ENCODE results near the gene BMPR2.
A peak's percentile ranks its signal among the peaks of the same experiment; 100 is the strongest.
"Not testable (repeated sequence)": the region's sequence is repeated elsewhere in the genome, so short reads cannot be mapped to it uniquely, and the experiment has no call there.

The BMPR2 gene

DNA sequence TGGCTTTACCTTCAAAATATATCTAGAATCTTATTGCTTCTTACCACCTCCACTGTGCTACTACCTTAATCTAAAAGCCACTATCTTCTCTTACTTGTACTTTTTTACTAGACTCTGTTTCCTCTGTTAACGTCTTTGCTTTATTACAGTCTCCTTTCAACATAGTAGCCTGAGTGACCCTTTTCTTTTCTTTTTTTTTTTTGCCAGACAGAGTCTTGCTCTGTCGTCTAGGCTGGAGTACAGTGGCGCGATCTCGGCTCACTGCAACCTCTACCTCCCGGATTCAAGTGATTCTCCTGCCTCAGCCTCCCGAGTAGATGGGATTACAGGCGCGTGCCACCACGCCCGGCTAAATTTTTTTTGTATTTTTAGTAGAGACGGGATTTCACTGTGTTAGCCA lies 10.4 kb downstream of the BMPR2 start:
- DNase-seq, result not testable (repeated sequence)

DNA sequence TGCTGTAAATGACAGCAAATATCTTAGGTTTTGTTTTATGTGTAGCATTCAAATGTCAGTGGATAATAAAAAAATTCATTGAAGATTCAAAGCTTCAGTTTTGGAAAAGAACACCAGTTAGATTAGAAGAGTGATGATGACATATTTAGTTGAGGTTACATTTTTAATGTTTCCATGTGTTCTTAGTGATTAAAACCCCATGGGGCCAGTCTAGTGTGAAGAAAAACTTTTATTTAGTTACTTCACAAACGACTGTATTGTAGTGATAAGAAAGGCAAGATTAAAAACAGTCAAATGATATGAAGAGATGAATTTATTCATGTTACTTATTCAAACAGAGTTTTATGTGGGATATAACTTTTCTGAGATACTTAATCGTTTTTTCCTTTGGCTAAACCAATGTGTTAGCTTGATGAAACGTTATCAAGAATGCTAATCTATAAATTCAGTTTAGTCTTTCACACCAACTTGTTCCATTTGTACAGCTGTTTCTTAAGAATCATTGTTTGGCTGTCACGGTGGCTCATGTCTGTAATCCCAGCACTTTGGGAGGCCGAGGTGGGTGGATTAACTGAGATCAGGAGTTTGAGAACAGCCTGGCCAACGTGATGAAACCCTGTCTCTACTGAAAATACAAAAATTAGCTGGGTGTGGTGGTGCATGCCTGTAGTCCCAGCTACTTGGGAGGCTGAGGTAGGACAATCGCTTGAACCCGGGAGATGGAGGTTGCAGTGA lies 11.6 kb downstream of the BMPR2 start:
- DNase-seq, result no peak

DNA sequence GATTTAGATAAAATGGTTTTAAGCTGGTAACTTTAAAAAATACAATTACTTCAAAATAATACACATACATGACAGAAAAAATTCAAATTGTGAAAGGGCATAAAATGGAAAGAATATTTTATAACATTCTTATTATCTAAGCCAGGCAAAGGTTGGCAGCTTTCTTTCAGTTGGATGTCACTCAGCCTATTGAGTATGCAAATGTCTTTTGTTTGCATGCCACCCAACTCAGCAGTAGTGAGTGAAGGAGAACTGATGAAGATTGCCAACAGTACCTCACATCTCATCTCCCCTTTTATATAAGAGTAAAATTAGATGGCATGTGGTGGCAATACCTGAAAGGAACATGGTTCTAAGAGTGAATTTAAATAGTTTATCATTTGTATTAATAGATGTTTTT lies 24.8 kb downstream of the BMPR2 start:
- no peak for DNase-seq

DNA sequence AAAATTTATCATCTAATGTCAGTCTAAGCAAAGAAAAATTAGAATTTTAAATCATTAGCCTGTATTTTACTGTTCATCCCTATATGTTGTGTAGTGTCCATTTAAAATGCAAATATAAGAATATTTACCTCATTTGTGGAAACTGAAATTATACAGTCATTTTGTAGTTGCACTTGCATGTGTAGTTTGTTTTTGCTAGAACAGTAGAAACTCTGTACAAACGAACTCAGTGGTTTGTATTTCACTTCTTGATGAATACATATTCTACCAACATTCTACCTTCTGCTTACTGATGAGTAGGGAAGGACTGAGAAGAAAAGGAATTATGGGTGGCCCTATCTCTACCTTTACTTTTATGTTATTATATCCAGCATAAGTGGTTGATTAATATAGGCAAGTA lies 29.7 kb downstream of the BMPR2 start:
- no peak for DNase-seq

DNA sequence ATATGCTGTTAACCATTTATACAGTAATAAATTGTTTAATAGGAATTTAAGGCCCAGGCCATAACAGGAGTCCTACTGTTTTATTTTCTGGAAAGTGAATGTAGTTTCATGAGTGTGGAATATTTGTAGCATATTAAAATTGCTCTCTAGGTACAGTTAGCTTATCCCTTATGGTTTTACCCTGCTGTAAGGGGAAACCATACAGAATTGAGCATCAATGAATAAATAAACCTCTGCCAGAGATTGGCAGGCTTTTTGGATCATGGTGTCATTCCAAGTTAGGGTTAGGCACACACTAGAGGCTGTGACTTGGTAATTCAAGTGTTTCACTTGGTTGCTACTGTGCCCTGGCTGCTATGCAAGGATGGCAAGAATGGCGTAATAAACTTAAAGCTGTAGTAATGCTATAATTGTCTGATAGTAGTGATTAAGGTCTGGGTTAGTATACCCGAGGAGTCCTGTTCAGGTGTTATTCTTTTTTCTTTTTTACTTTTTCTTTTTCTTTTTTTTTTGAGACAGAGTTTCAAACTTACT lies 30.4 kb downstream of the BMPR2 start:
- DNase-seq, result no peak

DNA sequence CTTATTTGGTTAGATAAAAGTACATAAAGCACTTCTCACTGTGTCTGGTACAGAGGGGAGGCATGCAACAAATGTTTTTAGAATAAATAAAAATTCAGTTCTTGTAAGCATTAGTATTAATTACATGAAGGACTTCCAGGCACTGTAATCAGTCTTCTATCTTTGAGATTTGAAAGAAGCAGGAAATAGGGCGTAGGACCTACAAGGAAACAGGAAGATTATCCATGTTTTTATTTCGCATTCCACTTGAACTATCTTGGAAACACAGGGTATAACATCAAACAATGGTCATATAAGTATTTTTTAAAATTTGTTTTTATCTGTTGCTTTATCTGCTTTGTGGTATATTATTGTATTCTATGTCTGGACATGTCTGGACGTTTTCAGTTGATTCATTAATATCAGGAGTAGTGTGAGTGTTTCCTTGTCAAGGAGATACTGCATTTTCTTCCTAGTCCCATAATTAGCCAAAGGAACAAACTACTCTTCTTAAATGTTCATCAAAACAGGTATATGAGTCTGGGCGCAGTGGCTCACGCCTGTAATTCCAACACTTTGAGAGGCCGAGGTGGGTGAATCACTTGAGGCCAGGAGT lies 32.5 kb downstream of the BMPR2 start:
- DNase-seq, result no peak

DNA sequence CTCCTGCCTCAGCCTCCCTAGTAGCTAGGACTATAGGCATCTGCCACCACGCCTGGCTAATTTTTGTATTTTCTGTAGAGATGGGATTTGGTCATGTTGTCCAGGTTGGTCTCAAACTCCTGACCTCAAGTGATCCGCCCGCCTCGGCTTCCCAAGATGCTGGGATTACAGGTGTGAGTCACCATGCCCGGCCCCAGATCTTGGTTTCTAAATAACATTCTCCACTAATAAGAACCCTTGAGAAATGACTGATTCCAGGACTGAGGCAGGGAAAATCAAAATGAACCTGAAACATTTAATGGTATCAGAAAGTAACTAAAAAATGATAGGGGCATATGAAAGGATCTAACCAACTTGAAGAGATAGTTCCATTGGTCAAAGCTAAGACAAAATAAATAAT lies 34.0 kb downstream of the BMPR2 start:
- no peak for DNase-seq

DNA sequence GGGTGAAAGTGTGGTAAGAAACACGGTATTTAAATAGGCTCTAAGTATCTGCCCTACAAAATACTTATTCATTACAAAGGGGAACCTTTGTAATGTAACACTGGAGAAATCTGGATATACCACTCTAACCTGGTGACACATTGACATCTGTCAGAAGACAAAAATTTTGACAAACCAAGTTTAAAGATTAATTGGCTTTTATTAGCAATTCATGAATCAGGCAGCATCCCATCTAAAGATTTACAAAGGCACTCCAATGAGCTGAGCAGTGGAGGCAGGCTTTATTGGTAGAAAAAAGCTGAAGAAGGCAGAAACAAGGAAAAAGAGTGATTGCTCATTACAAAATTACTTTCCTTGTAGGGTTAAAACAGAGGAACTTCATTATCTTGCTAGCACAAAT lies 35.0 kb downstream of the BMPR2 start:
- no peak for DNase-seq

DNA sequence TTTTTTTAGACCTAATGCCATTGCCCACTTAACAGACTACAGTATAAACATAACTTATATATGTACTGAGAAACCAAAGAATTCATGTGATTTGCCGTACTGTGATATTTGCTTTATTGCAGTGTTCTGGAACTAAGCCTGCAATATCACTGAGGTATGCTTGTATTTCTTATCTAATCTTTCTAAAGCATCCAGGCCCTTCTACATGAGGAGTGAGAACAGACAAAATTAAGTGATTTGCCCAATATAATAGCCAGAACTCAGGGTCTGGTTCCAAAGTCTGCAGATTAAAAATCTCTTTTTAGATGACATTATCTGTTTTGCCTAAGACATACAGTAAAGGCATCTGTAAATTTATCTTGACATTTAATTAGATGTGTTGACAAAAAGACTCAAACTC lies 41.9 kb downstream of the BMPR2 start:
- no peak for DNase-seq

DNA sequence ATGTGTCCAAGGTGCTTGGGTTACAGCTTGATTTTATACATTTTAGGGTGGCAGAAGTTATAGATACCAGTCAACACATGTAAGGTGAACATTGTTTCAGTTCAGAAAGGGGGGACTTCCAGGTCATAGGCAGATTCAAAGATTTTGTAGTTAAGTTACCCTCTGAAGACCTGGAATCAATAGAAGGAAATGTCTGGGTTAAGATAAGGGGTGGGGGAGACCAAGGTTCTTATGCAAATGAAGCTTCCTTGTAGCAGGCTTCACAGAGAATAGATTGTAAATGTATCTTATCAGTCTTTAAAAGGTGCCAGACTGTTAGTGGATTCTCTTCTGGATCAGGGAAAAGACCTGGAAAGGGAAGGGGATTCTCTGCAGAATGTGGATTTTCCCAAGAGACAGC lies 42.4 kb downstream of the BMPR2 start:
- DNase-seq, result no peak

DNA sequence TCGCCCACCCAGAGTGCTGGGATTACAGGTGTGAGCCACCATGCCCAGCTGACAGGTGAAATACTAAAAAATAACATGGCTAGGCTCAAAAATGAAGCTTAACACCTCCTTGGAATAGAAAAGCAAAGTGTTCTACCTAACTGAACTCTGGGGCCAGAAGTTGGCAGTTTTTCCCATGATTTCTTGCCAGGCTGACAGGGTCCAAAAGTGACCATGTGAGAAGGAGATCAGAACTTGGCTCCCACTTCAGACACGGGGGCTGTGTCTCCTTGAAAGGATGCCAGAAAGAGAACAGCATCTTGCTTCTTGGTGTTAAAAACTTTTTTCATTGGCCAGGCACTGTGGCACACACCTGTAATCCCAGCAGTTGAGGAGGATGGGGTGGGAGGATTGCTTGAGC lies 47.0 kb downstream of the BMPR2 start:
- DNase-seq, result no peak

DNA sequence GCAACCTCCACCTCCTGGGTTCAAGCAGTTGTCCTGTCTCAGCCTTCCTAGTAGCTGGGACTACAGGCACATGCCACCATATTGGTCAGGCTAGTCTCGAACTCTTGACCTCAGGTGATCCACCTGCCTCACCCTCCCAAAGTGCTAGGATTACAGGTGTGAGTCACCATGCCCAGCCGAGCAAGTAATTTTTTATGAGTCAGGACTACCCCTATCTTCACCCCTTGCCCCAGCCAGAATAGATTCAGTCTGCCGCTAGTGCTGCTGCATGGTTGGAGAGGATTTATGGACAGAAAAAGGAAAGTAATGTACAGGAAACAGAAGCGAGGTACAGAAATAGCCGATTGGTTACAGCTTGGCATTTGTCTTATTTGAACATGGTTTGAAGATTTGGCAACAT lies 48.9 kb downstream of the BMPR2 start:
- no peak for DNase-seq

DNA sequence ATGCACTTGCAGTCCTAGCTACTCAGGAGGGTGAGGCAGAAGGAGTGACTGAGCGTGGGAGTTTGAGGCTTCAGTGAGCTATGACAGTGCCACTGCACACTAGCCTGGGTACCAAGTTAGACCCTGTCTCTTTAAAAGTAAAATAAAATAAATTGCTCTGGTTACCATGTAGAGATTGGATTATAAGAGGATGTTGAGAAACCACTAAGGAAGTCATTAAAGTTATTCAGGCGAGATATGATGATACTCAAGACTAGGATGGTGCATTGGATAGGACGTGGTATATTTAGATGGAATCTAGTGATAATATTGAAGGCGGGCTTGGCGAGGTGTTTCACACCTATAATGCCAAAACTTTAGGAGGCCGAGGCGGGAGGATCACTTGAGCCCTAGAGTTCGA lies 50.6 kb downstream of the BMPR2 start:
- no peak for DNase-seq

DNA sequence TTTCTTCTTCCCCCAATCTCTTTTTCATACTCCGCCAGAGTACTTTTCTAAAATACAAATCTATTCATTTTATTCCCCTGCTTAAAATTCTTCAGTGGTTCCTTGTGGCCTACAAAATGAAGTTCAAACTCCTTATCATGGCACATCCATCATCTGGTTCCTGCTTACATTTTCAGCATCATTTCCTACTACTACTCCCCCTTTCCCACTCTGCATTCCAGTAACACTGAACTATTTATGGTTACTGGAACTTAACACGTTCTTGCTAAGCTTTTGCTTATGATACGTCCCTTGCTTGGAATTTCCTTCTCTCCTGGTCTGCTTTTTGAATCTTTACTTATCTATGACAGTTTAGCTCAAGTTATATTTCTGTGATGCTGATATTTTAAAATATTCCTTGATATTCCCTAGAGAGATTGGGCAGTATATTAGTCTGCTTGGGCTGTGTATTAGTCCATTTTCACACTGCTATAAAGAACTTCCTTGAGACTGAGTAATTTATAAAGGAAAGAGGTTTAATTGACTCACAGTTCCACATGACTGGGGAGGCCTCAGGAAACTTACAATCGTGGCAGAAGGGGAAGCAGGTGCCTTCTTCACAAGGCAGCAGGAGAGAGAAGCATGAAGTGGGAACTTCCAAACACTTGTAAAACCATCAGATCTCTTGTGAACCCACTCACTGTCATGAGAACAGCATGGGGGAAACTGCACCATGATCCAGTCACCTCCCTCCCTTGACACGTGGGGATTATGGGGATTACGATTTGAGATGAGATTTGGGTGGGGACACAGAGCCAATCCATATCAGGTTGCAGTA lies 53.2 kb downstream of the BMPR2 start:
- peak; percentile 35 for DNase-seq

DNA sequence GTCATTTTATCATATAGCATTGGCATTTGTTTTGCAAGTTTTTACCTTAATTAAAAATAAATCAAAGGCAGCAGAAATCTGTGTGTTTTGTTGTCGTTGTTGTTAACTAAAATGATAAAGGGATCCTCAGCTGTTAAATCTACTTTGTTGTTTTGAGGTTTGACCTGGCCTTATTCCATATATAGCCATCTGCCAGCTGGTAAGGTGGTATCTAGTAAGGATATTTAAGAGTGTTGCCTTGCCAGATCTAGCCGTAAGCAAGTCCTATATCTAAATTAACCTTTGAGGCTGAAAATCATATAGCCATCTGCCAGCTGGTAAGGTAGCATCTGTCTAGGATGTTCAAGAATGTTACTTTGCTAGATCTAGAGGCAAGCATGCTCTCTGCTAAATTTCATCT lies 56.6 kb downstream of the BMPR2 start:
- no peak for DNase-seq

DNA sequence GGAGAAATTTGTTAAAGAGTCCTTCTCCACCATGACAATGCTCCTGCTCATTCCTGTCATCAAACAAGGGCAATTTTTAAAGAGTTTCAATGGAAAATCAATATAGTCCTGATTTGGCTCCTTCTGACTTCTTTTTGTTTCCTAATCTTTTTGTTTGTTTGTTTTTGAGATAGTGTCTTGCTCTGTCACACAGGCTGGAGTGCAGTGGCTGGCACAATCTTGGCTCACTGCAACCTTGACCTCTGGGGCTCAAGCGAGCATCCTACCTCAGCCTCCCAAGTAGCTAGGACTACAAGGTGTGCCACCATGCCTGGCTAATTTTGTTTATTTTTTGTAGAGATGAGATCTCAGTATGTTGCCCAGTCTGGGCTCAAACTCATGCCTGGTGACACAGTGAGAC lies 58.3 kb downstream of the BMPR2 start:
- no peak for DNase-seq

DNA sequence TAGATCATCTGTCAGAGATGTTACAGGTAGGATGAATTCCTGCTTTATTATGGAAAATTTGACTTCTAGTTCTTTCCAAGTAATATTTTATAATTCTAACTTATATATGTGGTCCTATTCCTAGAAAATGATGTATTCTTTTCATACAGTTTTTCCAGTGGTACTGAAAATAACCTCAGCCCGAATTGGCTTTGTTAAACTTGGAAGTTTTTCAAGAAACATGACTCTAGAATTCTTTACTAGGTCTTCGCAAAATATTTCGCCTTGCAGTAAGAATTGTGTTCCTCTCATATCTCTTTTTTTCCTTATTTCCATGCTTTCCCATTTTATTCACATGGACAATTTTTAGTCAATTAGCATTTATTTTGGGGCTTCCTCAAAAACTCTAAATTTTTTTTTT lies 60.5 kb downstream of the BMPR2 start:
- no peak for DNase-seq

DNA sequence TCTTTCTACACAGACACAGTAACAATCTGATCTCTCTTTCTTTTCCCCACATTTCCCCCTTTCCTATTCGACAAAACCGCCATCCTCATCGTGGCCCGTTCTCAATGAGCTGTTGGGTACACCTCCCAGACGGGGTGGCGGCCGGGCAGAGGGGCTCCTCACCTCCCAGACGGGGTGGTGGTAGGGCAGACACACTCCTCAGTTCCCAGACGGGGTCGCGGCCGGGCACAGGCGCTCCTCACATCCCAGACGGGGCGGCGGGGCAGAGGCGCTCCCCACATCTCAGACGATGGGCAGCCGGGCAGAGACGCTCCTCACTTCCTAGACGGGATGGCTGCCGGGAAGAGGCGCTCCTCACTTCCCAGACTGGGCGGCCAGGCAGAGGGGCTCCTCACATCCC lies 64.0 kb downstream of the BMPR2 start:
- DNase-seq, result not testable (repeated sequence)

DNA sequence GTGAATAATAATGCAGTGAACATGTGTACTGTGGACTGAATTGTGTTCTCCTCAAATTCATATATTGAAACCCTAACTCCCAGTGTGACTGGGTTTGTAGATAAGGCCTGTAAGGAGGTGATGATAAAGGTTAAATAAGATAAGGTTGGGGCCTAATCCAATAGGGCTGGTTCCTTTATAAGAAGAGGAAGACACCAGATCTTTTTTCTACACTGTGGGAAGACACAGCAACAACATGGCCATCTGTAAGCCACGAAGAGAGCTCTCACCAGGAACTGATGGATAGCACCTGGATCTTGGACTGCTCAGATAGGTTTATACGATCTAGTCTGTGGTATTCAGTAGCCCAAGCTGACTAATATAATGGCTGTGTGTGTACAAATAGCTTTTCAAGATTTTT lies 66.8 kb downstream of the BMPR2 start:
- no peak for DNase-seq

DNA sequence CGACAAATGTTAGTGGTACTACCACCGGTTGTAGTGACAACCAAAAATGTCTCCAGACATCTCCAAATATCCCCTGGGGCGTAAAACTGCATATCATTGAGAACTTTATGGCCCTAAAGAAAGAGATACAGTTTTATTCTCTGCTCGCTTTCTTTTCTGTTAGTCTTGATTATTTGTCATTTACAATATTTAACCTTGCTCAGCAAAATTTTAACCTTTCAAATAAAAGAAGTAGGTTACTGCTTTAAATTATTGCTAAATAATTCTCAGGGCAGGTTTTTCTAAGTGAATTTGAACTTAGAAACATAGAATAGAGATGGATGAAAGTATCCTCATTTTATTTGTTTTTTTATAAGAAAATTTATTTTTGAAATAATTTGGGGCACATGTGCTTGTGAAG lies 67.9 kb downstream of the BMPR2 start:
- no peak for DNase-seq

DNA sequence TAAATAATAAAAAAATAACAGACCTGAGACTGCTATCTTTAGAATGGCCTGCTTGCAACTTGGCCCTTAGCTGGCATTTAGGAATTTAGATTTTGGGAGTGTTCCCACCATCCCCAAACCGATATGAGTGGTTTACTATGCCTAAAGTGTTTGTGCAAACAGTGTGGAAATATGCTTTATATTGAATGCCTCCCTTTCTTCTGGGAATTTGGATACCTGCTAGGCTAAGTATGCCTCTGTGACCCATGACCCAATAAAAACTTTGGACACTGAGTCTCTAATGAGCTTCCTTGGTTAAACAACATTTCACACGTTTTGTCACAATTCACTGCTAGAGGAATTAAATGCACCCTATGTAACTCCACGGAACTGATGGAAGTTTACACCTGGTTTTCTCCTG lies 73.2 kb downstream of the BMPR2 start:
- DNase-seq, result no peak

DNA sequence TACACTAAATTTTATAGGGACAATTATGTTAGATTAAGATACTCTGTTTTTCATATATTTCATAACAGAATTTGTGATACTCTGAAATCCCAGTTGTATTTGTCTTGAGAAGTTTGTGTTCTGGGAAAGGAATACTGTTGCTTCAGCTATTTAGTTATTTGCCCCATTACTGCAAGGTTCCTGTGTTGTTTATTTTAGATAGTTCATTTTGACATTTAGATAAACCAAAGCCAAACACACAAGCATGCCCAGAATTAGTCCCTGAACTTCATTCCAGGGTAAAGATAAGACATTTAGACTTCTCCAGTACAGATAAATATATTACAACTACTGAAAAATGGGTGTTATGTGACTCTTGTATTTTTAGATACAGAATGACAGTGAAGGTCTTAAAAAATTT lies 74.7 kb downstream of the BMPR2 start:
- no peak for DNase-seq

DNA sequence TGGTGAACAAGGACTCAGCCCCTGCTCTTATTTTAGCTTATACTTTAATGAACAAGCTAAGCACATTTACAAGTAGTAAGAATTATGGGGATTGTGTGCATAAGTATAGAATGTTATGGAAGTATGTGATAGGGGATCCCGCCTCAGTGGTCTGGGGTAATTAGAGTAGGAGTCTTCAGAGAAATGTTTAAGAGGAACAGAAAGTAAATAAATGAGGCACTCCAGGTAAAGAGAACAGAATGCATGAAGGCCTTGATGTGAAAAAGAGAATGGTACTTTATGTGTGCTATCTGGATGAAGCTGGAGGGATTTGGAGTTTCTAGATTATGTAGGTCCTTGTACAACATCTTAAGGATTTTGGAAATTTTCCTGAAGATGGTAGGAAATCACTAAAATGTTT lies 76.6 kb downstream of the BMPR2 start:
- DNase-seq, result no peak

DNA sequence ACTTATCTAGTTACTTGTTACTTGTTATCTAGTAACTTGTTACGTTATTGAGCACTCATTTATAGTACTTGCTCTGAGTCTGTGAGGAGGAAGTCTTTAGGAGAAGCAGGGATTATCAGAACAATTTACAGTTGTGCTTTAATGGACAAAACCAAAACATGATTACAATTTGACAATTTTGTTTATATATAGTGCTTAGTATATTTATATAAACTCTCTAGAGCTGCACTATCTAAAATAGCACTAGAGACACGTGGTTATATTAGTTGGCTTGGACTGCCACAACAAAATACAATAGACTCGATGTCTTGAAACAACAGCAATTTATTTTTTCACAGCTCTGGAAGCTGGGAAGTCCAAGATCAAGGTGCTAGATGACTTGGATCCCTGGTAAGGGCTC lies 78.4 kb downstream of the BMPR2 start:
- no peak for DNase-seq

All from EL (cell line).